ENCODE measurements around the gene PHETA1. TPM values are rescaled to one million over a fixed set of nuclear protein-coding genes. Genes with fewer than 3 reads are reported as not detected.

PHETA1 gene, protein sequence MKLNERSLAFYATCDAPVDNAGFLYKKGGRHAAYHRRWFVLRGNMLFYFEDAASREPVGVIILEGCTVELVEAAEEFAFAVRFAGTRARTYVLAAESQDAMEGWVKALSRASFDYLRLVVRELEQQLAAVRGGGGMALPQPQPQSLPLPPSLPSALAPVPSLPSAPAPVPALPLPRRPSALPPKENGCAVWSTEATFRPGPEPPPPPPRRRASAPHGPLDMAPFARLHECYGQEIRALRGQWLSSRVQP
- total RNA-seq: 8.0 TPM

DNA sequence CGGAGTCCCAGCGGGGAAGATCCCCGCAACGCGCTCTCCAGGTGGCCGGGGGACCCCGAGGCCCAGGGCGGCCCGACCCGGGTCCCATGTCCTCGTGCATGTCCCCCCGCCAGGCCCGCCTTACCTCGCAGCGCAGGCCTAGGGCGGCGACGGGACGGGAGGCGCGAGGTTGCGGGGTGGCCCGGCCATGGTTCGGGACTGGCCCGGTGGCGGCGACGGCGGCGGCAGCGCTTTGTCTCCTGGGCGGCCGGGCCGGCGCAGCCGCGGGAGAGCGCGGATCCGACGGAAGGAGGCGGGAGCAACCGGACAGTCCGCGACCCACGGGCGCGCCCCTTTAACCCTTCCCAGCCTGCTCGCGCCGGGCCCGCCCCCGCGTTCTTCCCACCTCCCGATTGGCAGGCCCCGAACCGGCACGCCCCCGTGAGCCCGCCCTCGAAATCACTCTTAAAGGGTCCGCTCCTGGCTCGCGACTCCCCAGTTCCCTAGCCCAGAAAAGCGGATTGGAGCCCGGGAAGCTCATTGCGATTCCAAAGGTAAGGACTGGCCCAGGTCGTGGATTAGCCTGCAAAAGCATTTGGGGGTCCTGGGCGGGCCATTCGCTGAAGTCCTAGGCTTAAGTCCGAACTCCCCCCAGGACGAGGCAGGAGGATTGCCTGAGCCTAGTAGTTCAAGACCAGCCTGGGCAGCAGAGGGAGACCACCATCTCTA, at the start of gene PHETA1:
Gene PHETA1 (minus strand): TSS at position 308 of the 708 bp plus-strand sequence. CDS start 5,668 bp downstream, outside the sequence.

DNA sequence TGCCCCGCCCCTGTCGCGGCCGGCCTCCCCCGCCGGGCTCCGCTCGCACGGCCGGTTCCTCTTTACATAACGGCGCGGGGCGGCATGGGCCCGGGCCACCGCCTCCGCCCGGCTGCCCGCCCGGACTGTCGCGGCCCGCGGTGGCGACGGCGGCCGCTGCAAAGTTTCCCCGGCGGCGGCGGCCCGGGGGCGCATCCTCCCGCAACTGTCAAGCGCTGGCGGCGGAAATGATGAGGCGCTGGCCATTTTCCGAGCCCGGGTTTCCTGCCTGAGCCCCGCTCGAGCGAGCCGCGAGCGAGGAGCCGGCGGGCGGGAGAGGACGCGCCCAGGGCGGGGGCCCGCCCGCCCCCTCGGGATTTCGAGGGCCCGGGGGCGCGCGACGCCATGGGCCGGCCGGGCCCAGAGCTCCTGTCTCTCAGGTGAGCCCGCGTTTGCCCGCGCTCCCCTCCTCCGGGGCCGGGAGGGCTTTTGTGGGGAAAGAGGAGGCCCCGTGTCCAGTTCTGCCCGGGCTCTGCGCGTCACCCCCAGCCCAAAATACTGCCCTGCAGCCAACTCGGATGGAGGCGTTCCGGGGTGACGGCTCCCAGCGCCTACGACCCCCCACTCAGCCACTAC, 37.1 kb upstream of the PHETA1 start, which contains the start of gene SH2B3:
Gene SH2B3 (plus strand): TSS at position 65 of the 615 bp plus-strand sequence. CDS start 12,223 bp downstream, outside the sequence.

Other genes with a start within 250 kb of the PHETA1 start
- 9.3 TPM for gene SH2B3, start 36.8 kb upstream of the PHETA1 start, total RNA-seq
- gene ATXN2, start 230.2 kb upstream of the PHETA1 start, total RNA-seq: 82.6 TPM

Data from camera-type eye (tissue), 1 donor.